Measurements from ENCODE around the gene ARMS2.

DNA sequence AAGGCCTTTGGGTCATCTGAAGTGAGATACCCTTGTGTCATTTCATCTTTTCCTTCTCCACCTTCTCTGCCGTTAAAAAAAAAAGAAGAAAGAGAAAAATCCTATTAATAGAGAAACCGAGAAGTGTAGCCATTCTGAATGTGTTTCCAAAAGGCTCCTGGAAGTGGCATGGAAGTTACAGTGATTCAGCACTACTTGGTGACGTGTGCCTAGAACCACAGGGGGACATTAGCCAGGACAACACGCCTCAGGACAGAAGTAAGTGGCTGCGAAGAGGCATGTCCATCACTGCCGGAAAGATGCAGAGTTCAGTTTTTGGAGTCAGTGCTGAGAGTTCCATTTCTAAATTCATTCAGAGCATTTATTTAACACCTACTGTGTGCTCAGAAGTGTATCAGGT lies 13.2 kb downstream of the ARMS2 start:
- TF ChIP-seq RAD21 (conservative IDR thresholded peaks at IDR 0.05) (no peak), EZH2 (IDR thresholded peaks at IDR 0.05; ENCODE audit: borderline replicate concordance, insufficient read depth, low read length, poor library complexity, severe bottlenecking) (no peak), POLR2AphosphoS5 (IDR thresholded peaks at IDR 0.05) (no peak), MXI1 (conservative IDR thresholded peaks at IDR 0.05; ENCODE audit: poor library complexity, severe bottlenecking) (no peak), EP300 (conservative IDR thresholded peaks at IDR 0.05; ENCODE audit: poor library complexity, severe bottlenecking) (no peak), SMC3 (conservative IDR thresholded peaks at IDR 0.05; ENCODE audit: poor library complexity) (no peak), TAF1 (IDR thresholded peaks at IDR 0.05; ENCODE audit: low read depth) (no peak)
- TF ChIP-seq, protein P1, sequence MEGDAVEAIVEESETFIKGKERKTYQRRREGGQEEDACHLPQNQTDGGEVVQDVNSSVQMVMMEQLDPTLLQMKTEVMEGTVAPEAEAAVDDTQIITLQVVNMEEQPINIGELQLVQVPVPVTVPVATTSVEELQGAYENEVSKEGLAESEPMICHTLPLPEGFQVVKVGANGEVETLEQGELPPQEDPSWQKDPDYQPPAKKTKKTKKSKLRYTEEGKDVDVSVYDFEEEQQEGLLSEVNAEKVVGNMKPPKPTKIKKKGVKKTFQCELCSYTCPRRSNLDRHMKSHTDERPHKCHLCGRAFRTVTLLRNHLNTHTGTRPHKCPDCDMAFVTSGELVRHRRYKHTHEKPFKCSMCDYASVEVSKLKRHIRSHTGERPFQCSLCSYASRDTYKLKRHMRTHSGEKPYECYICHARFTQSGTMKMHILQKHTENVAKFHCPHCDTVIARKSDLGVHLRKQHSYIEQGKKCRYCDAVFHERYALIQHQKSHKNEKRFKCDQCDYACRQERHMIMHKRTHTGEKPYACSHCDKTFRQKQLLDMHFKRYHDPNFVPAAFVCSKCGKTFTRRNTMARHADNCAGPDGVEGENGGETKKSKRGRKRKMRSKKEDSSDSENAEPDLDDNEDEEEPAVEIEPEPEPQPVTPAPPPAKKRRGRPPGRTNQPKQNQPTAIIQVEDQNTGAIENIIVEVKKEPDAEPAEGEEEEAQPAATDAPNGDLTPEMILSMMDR (IDR thresholded peaks at IDR 0.05; ENCODE audit: poor library complexity, severe bottlenecking), result no peak
- TF ChIP-seq, protein P2, sequence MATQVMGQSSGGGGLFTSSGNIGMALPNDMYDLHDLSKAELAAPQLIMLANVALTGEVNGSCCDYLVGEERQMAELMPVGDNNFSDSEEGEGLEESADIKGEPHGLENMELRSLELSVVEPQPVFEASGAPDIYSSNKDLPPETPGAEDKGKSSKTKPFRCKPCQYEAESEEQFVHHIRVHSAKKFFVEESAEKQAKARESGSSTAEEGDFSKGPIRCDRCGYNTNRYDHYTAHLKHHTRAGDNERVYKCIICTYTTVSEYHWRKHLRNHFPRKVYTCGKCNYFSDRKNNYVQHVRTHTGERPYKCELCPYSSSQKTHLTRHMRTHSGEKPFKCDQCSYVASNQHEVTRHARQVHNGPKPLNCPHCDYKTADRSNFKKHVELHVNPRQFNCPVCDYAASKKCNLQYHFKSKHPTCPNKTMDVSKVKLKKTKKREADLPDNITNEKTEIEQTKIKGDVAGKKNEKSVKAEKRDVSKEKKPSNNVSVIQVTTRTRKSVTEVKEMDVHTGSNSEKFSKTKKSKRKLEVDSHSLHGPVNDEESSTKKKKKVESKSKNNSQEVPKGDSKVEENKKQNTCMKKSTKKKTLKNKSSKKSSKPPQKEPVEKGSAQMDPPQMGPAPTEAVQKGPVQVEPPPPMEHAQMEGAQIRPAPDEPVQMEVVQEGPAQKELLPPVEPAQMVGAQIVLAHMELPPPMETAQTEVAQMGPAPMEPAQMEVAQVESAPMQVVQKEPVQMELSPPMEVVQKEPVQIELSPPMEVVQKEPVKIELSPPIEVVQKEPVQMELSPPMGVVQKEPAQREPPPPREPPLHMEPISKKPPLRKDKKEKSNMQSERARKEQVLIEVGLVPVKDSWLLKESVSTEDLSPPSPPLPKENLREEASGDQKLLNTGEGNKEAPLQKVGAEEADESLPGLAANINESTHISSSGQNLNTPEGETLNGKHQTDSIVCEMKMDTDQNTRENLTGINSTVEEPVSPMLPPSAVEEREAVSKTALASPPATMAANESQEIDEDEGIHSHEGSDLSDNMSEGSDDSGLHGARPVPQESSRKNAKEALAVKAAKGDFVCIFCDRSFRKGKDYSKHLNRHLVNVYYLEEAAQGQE (IDR thresholded peaks at IDR 0.05; ENCODE audit: borderline replicate concordance), result no peak

Data from neural cell (in vitro differentiated cells).